Measurements from ENCODE around the gene NFE2L3.
"Not testable (repeated sequence)": the region's sequence is repeated elsewhere in the genome, so short reads cannot be mapped to it uniquely, and the experiment has no call there.

The NFE2L3 gene, protein sequence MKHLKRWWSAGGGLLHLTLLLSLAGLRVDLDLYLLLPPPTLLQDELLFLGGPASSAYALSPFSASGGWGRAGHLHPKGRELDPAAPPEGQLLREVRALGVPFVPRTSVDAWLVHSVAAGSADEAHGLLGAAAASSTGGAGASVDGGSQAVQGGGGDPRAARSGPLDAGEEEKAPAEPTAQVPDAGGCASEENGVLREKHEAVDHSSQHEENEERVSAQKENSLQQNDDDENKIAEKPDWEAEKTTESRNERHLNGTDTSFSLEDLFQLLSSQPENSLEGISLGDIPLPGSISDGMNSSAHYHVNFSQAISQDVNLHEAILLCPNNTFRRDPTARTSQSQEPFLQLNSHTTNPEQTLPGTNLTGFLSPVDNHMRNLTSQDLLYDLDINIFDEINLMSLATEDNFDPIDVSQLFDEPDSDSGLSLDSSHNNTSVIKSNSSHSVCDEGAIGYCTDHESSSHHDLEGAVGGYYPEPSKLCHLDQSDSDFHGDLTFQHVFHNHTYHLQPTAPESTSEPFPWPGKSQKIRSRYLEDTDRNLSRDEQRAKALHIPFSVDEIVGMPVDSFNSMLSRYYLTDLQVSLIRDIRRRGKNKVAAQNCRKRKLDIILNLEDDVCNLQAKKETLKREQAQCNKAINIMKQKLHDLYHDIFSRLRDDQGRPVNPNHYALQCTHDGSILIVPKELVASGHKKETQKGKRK

DNA sequence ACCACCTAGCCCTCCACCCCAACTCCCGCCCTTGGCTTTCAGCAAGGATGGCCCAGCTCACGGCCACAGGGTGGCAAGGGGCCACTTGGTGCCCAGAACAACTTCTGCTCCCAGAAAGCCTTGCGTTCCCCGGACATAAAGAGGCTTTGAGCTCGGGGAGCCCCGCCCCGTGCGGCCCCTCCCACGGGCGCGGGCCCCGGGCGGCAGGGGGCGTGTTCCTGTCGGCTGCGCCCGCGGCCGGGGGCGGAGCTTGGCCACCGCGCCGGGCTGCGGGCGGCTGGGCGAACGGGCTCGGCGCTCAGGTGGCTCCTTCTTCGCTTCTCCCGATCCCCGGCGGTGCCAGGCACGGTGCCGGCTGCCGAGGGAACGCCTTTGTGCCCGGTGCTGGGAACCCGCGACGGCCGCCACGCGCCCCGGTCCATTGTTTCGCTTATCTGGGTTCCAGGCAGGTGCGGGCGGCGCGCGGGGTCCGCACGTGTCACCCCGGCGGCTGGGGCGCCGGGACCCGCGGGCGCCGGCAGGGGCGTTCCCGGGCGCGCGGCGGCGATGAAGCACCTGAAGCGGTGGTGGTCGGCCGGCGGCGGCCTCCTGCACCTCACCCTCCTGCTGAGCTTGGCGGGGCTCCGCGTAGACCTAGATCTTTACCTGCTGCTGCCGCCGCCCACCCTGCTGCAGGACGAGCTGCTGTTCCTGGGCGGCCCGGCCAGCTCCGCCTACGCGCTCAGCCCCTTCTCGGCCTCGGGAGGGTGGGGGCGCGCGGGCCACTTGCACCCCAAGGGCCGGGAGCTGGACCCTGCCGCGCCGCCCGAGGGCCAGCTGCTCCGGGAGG is at the start of gene NFE2L3:
TSS of gene NFE2L3 (plus strand) at position 246 of the 829 bp plus-strand sequence. CDS start at position 547, 301 bp downstream.
- DNase-seq (ENCODE audit: low read depth in 3 of 3), result peak; percentile 64 to 83 (median 72)

DNA sequence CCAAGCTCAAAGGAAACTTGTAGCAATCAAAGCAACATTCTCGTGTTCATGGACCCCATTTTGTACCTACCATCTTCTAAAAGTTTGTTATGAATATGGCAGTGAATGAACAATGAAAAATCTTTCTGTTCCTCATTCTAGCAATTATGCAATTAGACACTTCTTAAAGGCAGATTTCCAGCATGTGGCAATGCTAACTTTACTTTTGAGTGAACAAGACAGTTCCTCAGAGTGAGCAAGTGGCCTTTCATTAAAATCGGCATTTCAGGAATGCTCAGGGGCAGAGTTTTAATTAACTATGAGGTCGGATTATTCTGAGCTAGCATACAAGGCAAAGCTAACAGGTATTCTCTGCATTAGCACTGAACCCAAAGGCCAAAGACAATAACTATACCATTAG is 48.4 kb upstream of the NFE2L3 start:
- no peak for DNase-seq (ENCODE audit: low read depth in 3 of 3)

DNA sequence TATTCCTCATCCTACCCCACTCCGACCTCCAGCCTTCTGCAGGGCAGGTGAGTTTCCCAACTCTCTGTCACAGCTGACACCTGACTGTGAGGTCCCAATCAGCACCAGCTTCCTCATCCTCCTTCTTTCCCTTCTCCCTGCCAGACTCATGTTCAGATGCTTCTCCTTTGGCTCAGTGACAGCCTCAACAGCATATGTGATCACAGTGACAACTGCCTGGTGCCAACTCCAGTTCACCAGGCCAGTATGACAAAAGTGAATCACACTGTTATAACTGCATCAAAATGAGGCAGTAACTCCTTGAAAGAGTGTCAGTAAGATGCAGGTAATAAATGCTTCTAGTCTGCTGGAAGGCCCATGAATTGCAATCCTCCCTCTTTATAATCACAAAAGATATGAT is 46.8 kb upstream of the NFE2L3 start:
- no peak for DNase-seq (ENCODE audit: low read depth in 3 of 3)

DNA sequence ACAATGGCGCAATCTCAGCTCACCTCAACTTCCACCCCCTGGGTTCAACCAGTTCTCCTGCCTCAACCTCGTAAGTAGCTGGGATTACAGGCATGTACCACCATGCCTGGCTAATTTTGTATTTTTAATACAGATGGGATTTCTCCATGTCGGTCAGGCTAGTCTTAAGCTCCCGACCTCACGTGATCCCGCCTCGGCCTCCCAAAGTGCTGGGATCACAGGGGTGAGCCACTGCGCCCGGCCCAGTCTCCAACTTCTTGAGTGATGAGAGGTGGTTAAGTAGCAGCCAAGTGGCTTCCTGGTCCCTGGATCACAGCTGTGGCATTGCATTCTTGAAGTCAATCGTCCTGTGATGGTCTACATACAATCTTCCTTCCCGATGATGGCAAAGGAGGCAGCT is 46.1 kb upstream of the NFE2L3 start:
- DNase-seq (ENCODE audit: low read depth in 3 of 3), result no peak

DNA sequence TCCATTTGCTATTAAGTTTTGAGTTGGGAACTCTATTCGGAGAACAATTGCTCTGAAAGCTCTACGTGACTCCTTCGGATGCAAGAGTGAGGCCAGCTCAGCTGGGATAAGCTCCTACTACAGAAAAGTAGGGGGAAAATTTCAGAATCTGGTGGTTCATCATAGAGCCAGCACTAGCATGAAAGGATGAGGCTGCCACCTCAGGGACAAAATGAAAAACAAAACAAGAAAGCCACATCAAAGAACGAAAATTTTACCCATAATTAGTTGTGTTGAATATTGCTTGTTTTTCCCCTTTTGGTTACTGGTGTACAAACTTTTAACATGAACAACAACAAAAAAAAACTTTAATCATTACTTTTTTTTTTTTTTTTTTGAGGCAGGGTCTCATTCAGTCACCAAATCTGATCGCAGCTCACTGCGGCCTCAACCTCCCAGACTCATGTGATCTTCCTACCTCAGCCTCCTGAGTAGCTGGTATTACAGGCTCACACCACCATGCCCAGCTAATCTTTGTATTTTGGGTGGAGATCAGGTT is 39.7 kb upstream of the NFE2L3 start:
- no peak for DNase-seq (ENCODE audit: low read depth in 3 of 3)

DNA sequence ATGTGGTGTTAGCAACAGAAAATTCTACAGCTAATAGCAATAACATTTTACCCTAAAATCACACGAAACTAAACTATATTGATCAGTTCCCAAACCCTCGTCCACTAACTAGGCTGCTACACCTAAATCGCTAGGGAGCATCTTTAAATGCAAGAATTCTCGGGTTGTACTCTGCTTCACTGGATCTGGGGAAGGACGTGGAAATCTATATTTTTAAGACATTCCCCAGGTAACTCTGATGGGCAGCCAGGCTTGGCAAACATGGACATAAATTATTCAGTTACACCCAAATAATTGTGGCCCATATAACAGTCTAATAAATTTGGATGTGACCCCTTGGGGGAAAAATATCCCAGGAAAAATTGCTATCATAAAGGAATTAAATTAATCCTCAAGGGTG is 36.3 kb upstream of the NFE2L3 start:
- no peak for DNase-seq (ENCODE audit: low read depth in 3 of 3)

DNA sequence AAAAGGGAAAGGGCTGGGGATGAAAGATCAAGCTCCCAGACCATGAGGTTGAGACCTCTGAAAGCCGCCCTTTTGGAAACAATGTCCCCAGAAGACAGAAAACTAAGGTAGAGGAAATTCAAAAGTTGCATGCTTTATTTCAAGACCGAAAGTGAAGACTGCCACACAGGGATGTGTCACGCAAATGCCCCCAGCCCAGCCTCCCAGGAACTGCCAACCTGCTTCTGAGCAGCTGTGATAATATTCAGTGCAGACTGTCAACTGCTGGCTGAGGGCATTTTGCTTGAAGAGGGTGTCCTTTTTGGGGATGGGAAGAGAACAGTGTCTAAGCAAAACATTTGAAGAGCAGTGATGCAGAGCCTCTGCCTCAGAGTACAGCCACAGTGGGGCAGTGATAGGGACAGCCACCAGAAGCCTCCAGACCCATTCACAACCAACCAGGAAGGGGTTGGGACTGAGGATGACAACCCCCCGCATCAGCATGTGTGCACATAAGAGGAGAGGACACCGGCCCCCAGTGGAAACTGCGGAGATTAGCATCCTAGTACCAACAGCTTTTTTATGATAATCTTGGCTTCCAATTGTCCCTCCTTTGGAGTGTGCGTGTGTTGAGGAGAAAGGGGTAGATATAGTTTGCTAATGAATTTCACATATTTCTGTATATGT is 34.7 kb upstream of the NFE2L3 start:
- DNase-seq (ENCODE audit: low read depth in 3 of 3), result no peak

DNA sequence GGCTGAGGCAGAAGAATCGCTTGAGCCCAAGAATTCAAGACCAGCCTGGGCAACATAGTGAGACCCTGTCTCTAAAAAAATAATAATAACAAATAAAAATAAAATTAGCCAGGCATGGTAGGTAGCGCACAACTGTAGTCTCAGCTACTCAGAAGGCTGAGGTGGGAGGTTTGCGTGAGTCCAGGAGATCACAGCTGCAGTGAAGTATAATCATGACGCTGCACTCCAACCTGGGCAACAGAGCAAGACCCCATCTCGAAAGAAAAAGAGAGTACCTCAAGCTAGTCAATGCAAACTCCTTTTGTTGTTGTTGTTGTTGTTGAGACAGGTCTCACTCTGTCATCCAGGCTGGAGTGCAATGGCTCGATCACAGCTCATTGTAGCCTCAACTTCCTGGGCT is 34.0 kb upstream of the NFE2L3 start:
- no peak for DNase-seq (ENCODE audit: low read depth in 3 of 3)

DNA sequence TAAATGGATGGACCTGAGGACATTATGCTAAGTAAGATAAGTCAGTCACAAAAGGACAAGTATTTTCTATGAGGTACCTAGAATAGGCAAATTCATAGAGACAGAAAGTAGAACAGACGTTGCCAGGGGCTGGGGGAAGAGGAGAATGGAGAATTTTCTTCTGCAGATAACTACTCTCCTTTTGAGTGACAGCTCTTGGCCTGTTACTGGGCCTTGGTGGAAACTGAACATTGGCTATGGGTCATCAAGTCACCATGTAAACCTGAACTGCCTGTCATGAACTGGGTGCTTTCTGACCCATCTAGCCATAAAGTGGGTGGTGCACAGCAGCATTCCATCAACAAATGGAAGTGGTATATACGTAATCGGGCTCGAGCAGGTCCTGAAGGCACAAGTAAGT is 29.3 kb upstream of the NFE2L3 start:
- DNase-seq (ENCODE audit: low read depth in 3 of 3), result no peak

DNA sequence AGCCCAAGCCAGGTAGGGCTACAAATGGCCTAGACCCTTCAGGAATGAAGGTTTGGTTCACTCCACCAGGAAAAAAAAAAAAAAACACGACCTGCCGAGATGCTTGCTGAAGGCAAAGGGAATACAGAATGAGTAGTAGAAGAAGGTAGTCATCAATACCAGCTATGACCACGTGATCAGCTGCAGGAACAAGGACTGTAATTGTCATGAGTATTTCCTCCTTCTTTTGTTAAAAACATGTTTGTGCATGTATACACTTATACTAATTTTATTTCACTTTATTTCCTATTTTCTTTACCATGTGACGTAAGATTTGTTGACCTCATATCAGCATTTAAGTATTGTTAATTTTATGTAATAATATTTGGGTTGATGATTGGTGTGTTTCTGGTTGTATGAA is 27.2 kb upstream of the NFE2L3 start:
- DNase-seq (ENCODE audit: low read depth in 3 of 3), result not testable (repeated sequence)

DNA sequence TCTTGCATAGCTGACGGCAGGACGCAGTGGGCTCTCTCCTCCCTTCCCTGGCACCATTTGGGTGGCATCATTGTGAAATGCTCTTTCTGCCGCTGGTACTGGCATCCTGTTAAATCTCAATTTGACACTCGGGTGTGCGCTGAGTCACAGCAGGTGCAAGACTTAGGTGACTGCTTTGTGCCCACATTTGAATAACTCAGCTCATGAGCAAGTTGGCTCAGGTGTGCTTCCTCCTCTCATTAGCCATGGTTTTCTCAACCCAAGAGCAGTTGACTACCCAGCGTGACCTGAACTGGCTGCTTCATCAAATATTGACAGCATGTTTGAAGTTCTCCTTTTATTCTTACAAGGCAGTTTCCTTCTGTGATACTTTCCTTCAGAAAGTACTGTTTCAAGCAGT is 24.6 kb upstream of the NFE2L3 start:
- DNase-seq (ENCODE audit: low read depth in 3 of 3), result no peak

DNA sequence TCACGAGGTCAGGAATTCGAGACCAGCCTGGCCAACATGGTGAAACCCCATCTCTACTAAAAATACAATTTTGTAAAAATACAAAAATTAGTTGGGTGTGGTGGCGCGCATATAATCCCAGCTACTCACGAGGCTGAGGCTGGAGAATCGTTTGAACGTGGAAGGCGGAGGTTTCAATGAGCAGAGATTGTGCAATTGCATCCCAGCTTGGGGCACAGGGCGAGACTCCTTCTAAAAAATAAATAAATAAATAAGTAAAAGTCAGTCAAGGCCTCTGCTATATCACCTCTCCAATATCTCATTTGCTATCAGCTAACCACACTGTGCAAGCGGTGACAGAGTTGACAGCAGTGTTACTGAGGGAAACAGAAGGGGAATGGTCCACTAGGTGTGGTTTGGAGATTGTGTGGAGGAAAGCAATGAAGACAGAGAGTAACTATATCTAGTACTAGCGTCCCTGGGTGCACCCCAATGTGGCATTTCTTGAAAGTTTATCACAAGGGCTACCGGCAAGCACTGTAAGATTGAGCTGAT is 20.9 kb upstream of the NFE2L3 start:
- no peak for DNase-seq (ENCODE audit: low read depth in 3 of 3)

DNA sequence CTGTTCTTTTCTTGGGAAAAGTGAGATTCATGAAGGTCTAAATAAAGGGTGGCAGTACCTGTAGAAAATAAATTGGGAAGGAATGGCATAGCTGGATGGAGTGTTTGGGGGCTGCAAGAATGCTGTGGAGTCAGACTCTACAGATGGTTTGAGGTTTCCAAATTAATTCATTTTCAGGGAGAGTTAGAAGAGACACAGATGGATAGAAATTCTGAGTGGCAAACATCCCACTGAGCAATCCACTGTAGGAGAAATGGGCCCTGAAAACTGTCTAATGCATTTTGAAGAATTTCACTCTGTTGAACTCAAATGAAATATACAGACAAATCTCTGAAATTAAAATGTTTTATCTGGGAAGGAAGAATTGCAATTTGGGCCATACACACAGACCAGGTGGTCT is 16.9 kb upstream of the NFE2L3 start:
- DNase-seq (ENCODE audit: low read depth in 3 of 3), result no peak

DNA sequence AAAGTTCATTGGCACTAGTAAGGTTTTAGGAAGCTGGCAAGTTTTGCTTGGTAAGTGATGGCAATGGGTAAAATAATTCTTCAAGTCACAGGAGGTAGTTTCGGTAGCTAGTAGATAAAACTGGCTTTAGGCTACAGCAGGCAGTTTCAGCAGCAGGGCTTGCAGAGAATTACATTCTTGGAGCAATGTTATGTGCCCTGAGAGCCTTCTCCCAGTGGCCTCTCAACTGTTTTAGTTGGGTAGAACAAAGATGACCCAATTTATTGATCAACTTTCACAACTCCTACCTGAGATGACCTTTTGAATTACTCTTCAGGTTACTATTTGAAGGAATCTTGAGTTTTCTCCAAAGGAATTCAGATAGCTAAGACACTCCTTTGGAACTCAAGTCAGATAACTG is 16.4 kb upstream of the NFE2L3 start:
- no peak for DNase-seq (ENCODE audit: low read depth in 3 of 3)

DNA sequence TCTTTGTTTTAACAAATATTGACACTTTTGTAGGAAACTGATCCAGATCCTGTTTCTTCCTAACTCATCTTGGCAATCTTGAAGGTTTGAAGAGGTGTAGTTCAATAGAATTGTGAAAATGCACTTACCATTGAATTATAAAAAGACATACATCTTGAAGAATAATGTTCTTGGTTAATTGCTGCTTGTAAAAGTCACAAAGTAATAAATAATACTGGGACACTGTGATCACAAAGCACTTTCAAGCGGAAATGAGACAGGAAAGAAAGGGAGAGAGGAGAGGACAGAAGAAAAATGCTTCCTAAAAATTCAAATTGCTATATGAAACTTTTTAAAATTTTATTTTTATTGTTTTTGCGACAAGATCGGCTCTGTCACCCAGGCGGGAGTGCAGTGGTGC is 15.2 kb upstream of the NFE2L3 start:
- DNase-seq (ENCODE audit: low read depth in 3 of 3), result no peak

DNA sequence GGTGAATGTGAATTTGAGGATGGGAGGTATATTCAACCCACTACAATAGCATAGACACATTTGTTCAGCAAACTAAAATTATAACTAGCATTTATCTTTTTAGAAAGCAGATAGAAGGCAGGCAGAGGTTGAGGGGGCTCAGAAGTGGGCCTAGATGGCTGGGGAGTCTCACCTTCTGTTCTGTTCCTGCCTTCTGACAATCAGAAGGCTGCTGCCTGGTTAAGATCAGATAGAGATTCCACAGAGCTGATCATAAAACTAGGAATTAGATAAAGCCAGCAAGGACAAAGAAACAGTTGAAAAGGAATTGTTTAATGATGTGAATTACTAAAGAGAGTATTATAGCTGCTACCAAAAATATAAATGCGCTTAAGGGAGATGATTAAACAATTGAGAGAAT is 11.6 kb upstream of the NFE2L3 start:
- DNase-seq (ENCODE audit: low read depth in 3 of 3), result no peak

DNA sequence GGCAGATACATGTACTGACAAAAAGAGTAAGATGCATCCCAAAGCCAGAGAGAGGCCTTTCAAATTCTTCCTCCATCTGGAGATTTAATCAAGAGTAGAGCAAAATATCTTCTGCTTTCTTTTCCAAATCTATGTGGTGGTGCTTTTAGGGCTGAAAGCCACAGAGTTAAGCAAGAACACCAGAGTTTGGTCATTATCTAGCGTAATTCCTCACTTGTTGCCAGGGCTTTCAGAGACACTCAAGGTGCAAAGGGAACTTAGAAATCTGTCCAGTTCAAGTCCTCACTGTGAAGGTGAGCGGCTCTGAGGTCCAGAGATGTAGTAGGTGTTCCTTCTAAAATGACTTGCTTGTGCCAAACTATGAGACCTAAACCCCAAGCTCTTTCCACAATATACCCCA is 10.9 kb upstream of the NFE2L3 start:
- DNase-seq (ENCODE audit: low read depth in 3 of 3), result no peak

DNA sequence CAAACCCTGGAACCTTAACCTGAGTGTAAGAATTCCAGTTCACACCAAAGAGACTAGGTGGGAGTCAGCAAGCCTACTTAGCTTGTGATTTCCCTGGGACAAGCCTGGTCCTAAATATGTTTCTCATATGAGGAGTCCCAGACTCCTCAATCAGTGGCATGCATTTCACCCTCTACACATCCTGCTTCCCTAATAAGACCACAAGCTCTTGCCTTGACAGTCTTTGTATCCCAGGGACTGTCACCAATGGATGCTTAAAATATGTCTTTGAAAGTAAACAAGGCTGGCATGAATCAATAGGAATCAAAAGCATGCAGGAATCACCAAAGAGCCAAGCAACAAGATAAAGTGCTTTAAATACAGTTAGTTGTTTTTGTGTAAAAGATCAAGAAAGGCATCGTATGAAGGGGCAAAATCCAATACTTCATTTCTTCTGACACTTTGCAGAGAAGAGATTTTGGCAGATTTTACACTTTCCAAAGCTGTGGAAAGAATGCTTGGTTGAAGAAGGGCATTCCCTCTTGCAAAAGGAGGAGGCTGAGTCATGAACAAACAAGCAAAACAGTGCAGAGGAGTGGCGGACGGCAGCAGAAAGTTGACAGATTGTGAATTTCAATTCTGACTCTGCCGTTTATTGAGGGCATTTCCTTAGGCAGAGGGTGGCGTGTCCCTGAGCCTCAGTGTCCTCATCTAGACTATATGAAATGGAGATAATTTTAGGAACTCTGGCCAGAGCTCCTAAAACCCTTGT is 8.5 kb upstream of the NFE2L3 start:
- DNase-seq (ENCODE audit: low read depth in 3 of 3), result no peak

DNA sequence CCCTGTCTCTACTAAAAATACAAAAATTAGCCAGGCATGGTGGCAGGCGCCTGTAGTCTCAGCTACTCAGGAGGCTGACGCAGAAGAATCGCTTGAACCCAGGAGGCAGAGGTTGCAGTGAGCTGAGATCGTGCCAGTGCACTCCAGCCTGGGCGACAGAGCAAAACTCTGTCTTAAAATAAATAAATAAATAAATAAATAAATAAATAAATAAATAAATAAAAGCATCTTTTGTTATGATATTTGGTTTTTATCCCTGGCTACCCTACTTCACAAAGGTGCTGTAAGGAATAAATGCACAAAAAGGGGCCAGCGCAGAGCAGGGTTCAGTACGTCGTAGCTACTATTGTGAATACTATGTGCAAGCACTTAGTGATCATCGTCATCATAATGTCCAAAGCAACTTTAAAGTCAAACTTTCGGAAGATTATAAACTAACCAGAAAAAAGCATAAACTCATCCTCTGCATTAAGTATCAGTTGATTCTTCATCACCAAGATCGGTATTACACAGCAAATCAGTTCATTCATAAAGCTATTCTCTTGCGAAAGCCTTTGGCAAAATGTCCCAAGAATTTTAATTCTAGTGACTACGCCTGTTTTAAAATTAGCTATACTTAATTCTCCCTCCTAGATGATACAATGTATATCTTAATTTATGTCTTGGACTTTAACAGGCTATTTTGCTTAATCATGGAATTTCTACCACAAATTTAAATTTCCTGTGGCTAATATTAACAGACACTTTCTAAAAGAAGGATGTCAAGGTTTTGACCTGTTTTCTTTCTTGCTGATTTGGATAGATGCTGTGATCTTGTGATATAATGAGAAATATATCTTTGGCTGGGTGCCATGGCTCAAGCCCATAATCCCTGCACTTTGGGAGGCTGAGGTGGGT is 7.6 kb upstream of the NFE2L3 start:
- no peak for DNase-seq (ENCODE audit: low read depth in 3 of 3)

DNA sequence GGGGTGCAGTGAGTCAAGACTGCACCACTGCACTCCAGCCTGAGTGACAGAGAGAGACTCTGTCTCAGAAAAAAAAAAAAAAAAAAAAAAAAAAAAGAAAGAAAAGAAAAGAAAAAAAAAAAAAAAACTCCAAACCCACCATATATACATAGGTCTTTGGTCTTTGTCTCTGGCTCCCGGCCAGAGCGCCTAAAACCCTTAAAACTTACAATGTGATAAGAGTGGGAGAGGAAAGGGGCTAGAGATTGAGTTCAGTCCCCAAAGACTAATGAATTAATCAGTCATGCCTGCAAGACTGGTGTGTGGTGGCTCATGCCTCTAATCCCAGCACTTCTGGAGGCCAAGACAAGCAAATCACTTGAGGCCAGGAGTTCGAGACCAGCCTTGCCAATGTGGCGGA is 6.8 kb upstream of the NFE2L3 start:
- no peak for DNase-seq (ENCODE audit: low read depth in 3 of 3)
